ENCODE results near the gene FARP1. TPM values are rescaled to one million over a fixed set of nuclear protein-coding genes. Genes with fewer than 3 reads are reported as not detected.
A peak's percentile ranks its signal among the peaks of the same experiment; 100 is the strongest.

Gene FARP1
- total RNA-seq, 1 donor from 2014 or later: 278 TPM

- TF ChIP-seq CTCF (IDR thresholded peaks at IDR 0.05; ENCODE audit: unreplicated experiment): no peak
- Mint-ChIP-seq H3K27me3 (no peaks in the 10 kb centered on the region), H3K27ac (peak overlapping the region; percentile 91), H3K4me1 (ENCODE audit: low read depth) (peaks cover 52% of the 10 kb centered on the region), H3K36me3 (ENCODE audit: insufficient read depth) (no peaks in the 10 kb centered on the region), H3K4me3 (ENCODE audit: low read depth) (no peak overlapping the region), H3K9me3 (ENCODE audit: low read depth) (no peaks in the 10 kb centered on the region)
- DNase-seq (ENCODE audit: low spot score, unreplicated experiment): no peak
These were observed 345.8 kb downstream of the FARP1 start for GRCh38 chr13:98488736-98489135.

GRCh38 chr13:98489446-98490194 is 346.7 kb downstream of the FARP1 start:
- Mint-ChIP-seq H3K9me3 (ENCODE audit: low read depth) (no peaks in the 10 kb centered on the region), H3K4me3 (ENCODE audit: low read depth) (no peak overlapping the region), H3K4me1 (ENCODE audit: low read depth) (peaks cover 45% of the 10 kb centered on the region), H3K27ac (peak overlapping the region; percentile 91), H3K36me3 (ENCODE audit: insufficient read depth) (no peaks in the 10 kb centered on the region), H3K27me3 (no peaks in the 10 kb centered on the region)
- TF ChIP-seq CTCF (IDR thresholded peaks at IDR 0.05; ENCODE audit: unreplicated experiment): no peak
- no peak for DNase-seq (ENCODE audit: low spot score, unreplicated experiment)

- Mint-ChIP-seq H3K36me3 (ENCODE audit: insufficient read depth) (no peaks in the 10 kb centered on the region), H3K4me1 (ENCODE audit: low read depth) (peaks cover 38% of the 10 kb centered on the region), H3K9me3 (ENCODE audit: low read depth) (no peaks in the 10 kb centered on the region), H3K27me3 (no peaks in the 10 kb centered on the region), H3K4me3 (ENCODE audit: low read depth) (no peak overlapping the region), H3K27ac (peak overlapping the region; percentile 84)
- DNase-seq (ENCODE audit: low spot score, unreplicated experiment): no peak
- TF ChIP-seq CTCF (IDR thresholded peaks at IDR 0.05; ENCODE audit: unreplicated experiment): no peak
These were observed 347.4 kb downstream of the FARP1 start for GRCh38 chr13:98490195-98490836.

- Mint-ChIP-seq H3K27me3 (no peaks in the 10 kb centered on the region), H3K27ac (peak overlapping the region; percentile 84), H3K36me3 (ENCODE audit: insufficient read depth) (no peaks in the 10 kb centered on the region), H3K4me1 (ENCODE audit: low read depth) (peaks cover 35% of the 10 kb centered on the region), H3K9me3 (ENCODE audit: low read depth) (no peaks in the 10 kb centered on the region), H3K4me3 (ENCODE audit: low read depth) (no peak overlapping the region)
- DNase-seq (ENCODE audit: low spot score, unreplicated experiment): no peak
- no peak for TF ChIP-seq CTCF (IDR thresholded peaks at IDR 0.05; ENCODE audit: unreplicated experiment)
These were observed 348.0 kb downstream of the FARP1 start for GRCh38 chr13:98490866-98491265.

- Mint-ChIP-seq H3K9me3 (ENCODE audit: low read depth) (no peaks in the 10 kb centered on the region), H3K4me3 (ENCODE audit: low read depth) (no peak overlapping the region), H3K4me1 (ENCODE audit: low read depth) (peaks cover 33% of the 10 kb centered on the region), H3K36me3 (ENCODE audit: insufficient read depth) (peaks cover 2% of the 10 kb centered on the region), H3K27ac (no peak overlapping the region), H3K27me3 (no peaks in the 10 kb centered on the region)
- no peak for TF ChIP-seq CTCF (IDR thresholded peaks at IDR 0.05; ENCODE audit: unreplicated experiment)
- no peak for DNase-seq (ENCODE audit: low spot score, unreplicated experiment)
These were observed 349.6 kb downstream of the FARP1 start for GRCh38 chr13:98492335-98493041.
